Neural crest cell (in vitro differentiated cells): ENCODE data around the gene CCDC28B. TPM values are rescaled to one million over a fixed set of nuclear protein-coding genes. Genes with fewer than 3 reads are reported as not detected.
"Not testable (repeated sequence)": the region's sequence is repeated elsewhere in the genome, so short reads cannot be mapped to it uniquely, and the experiment has no call there.

Experiments
- DNase-seq: peaks from one replicate; pipeline ENCODE4 v3.0.0; 2021; ENCODE audit warnings: low read depth, mixed read lengths, low spot score
- H3K27ac Mint-ChIP-seq: one replicate; pipeline ENCODE4 v1.8.0; 2021; ENCODE audit warnings: mild to moderate bottlenecking, mixed read lengths; ENCODE audit not compliant: unreplicated experiment
- H3K27me3 Mint-ChIP-seq: 2 replicates; pipeline ENCODE4 v1.8.0; 2021; ENCODE audit warnings: low read depth, mild to moderate bottlenecking, mixed read lengths
- H3K36me3 Mint-ChIP-seq: 2 replicates; pipeline ENCODE4 v1.8.0; 2021; ENCODE audit warnings: low read depth, mild to moderate bottlenecking, mixed read lengths
- H3K4me1 Mint-ChIP-seq: 2 replicates; pipeline ENCODE4 v1.8.0; 2021; ENCODE audit warnings: mixed read lengths
- H3K4me3 Mint-ChIP-seq: one replicate; pipeline ENCODE4 v1.8.0; 2021; ENCODE audit warnings: mild to moderate bottlenecking, mixed read lengths
- H3K9me3 Mint-ChIP-seq: 2 replicates; pipeline ENCODE4 v1.8.0; 2021; ENCODE audit warnings: mixed read lengths
- CTCF ChIP-seq: fragments of 200-600 bp; sonication (generic); conservative IDR thresholded peaks from 2 replicates; pipeline ENCODE4 v1.5.0; 2021; ENCODE audit warnings: antibody characterized with exemption, mild to moderate bottlenecking
- long read RNA-seq: library from polyadenylated mRNA; unstranded; transcript quantifications from one replicate; pipeline ENCODE4 v2.0.0, GENCODE V29; 2020
- total RNA-seq: library from RNA; stranded (reverse); gene quantifications from 2 replicates; pipeline ENCODE4 v1.2.1, GENCODE V29; 2021

CCDC28B gene
- total RNA-seq: 16.7 and 21.2 TPM in 2 replicates
- long read RNA-seq, partial matches to known transcripts: 0 of 3 reads
- long read RNA-seq, other reads (novel, unspliced or antisense): 0 of 3 reads

- peak within 1 kb of the TSS; percentile 98 for H3K27ac Mint-ChIP-seq
- peak; percentile 66 for DNase-seq
Observed at GRCh38 chr1:32200226-32201010, at the start of gene CCDC28B. TSS of gene CCDC28B (plus strand) at chr1:32200595. CDS start at chr1:32201936, 1,341 bp downstream.

GRCh38 chr1:32150847-32151246 is 49.5 kb upstream of the CCDC28B start:
- Mint-ChIP-seq H3K9me3 (no peaks in the 10 kb centered on the region), H3K27me3 (no peaks in the 10 kb centered on the region), H3K36me3 (peaks cover 12% of the 10 kb centered on the region), H3K27ac (no peak overlapping the region), H3K4me3 (no peak overlapping the region), H3K4me1 (peaks cover 4% of the 10 kb centered on the region)
- TF ChIP-seq CTCF: no peak
- no peak for DNase-seq

More at GRCh38 chr1:32200226-32201010, at the start of gene CCDC28B:
- H3K4me3 Mint-ChIP-seq: peak within 1 kb of the TSS; percentile 92
- H3K4me1 Mint-ChIP-seq: peaks cover 47% of the 10 kb centered on the region
- H3K36me3 Mint-ChIP-seq: peaks cover 6% of the 10 kb centered on the region
- no peak for TF ChIP-seq CTCF
- peaks cover 3% of the 10 kb centered on the region for H3K27me3 Mint-ChIP-seq
- H3K9me3 Mint-ChIP-seq: no peaks in the 10 kb centered on the region

- no peak for TF ChIP-seq CTCF
- peaks cover 15% of the 10 kb centered on the region for H3K36me3 Mint-ChIP-seq
- H3K27me3 Mint-ChIP-seq: no peaks in the 10 kb centered on the region
- no peak for DNase-seq
- peaks cover 4% of the 10 kb centered on the region for H3K4me1 Mint-ChIP-seq
- no peak overlapping the region for H3K4me3 Mint-ChIP-seq
- H3K9me3 Mint-ChIP-seq: no peaks in the 10 kb centered on the region
- H3K27ac Mint-ChIP-seq: peak overlapping the region; percentile 31
Observed at GRCh38 chr1:32151319-32151787, 49.0 kb upstream of the CCDC28B start.

- H3K4me1 Mint-ChIP-seq: no peaks in the 10 kb centered on the region
- no peak for TF ChIP-seq CTCF
Observed at GRCh38 chr1:32159189-32159588, 41.2 kb upstream of the CCDC28B start.

GRCh38 chr1:32163405-32163804 is 37.0 kb upstream of the CCDC28B start:
- Mint-ChIP-seq H3K27me3 (no peaks in the 10 kb centered on the region), H3K9me3 (no peaks in the 10 kb centered on the region), H3K36me3 (peaks cover 15% of the 10 kb centered on the region)

More at GRCh38 chr1:32159189-32159588, 41.2 kb upstream of the CCDC28B start:
- H3K27me3 Mint-ChIP-seq: no peaks in the 10 kb centered on the region
- H3K36me3 Mint-ChIP-seq: peaks cover 16% of the 10 kb centered on the region
- H3K27ac Mint-ChIP-seq: no peak overlapping the region
- no peaks in the 10 kb centered on the region for H3K9me3 Mint-ChIP-seq
- DNase-seq: no peak
- no peak overlapping the region for H3K4me3 Mint-ChIP-seq

GRCh38 chr1:32165633-32166032 is 34.8 kb upstream of the CCDC28B start:
- not testable (repeated sequence) for H3K4me3 Mint-ChIP-seq, H3K9me3 Mint-ChIP-seq, H3K27ac Mint-ChIP-seq, H3K27me3 Mint-ChIP-seq, H3K4me1 Mint-ChIP-seq, DNase-seq
- H3K36me3 Mint-ChIP-seq: peaks cover 18% of the 10 kb centered on the region

More at GRCh38 chr1:32163405-32163804, 37.0 kb upstream of the CCDC28B start:
- DNase-seq: no peak
- Mint-ChIP-seq H3K27ac (peak overlapping the region; percentile 27), H3K4me1 (no peaks in the 10 kb centered on the region), H3K4me3 (no peak overlapping the region)
- TF ChIP-seq CTCF: no peak
